HFFc6 (cell line): Measurements from ENCODE around the gene ADGRF1. TPM values are rescaled to one million over a fixed set of nuclear protein-coding genes. Genes with fewer than 3 reads are reported as not detected.

ENCODE experiments used
- DNase-seq: peaks from one replicate; pipeline ENCODE4 v3.0.0-alpha.2; 2018
- H3K27ac Mint-ChIP-seq: 2 replicates; pipeline ENCODE4 v1.8.0; 2020; ENCODE audit warnings: mild to moderate bottlenecking, mixed read lengths
- H3K27me3 Mint-ChIP-seq: 2 replicates; pipeline ENCODE4 v1.8.0; 2021; ENCODE audit warnings: mild to moderate bottlenecking, moderate library complexity, mixed read lengths; ENCODE audit not compliant: insufficient read depth
- H3K36me3 Mint-ChIP-seq: 2 replicates; pipeline ENCODE4 v1.8.0; 2021; ENCODE audit warnings: low read depth, mixed read lengths
- H3K4me1 Mint-ChIP-seq: 2 replicates; pipeline ENCODE4 v1.8.0; 2020; ENCODE audit warnings: low read depth, mixed read lengths
- H3K4me3 Mint-ChIP-seq: 2 replicates; pipeline ENCODE4 v1.8.0; 2020; ENCODE audit warnings: mild to moderate bottlenecking, moderate library complexity, mixed read lengths
- H3K9me3 Mint-ChIP-seq: 2 replicates; pipeline ENCODE4 v1.8.0; 2020; ENCODE audit warnings: mild to moderate bottlenecking, mixed read lengths
- CTCF ChIP-seq: fragments of 200-600 bp; sonication (generic); IDR thresholded peaks from 2 replicates; pipeline ENCODE4 v1.5.0; 2021; ENCODE audit warnings: antibody characterized with exemption, mild to moderate bottlenecking
- total RNA-seq, 6 experiments: library from RNA; stranded (reverse); fragmentation: NEBNext Ultra II Directional; extraction: Animal tissue kit (Norgen Biotek cat#: 25700); gene quantifications; 2 replicates in 1 of 6; 3 replicates in 5 of 6; pipeline ENCODE4 v1.2.3, GENCODE V29; 2021

The ADGRF1 gene
- total RNA-seq, 6 experiments from 2014 or later: not detected

- Mint-ChIP-seq H3K4me1 (no peaks in the 10 kb centered on the region), H3K27me3 (peaks cover 13% of the 10 kb centered on the region; the same call in 1 of the 2 replicates), H3K27ac (no peak overlapping the region), H3K4me3 (no peak overlapping the region), H3K36me3 (no peaks in the 10 kb centered on the region), H3K9me3 (no peaks in the 10 kb centered on the region)
- no peak for TF ChIP-seq CTCF
- DNase-seq: no peak
Measured at GRCh38 chr6:47075168-47075567, 33.0 kb upstream of the ADGRF1 start.

GRCh38 chr6:47073125-47074110, 31.3 kb upstream of the ADGRF1 start:
- Mint-ChIP-seq H3K9me3 (no peaks in the 10 kb centered on the region), H3K4me3 (no peak overlapping the region), H3K27ac (no peak overlapping the region), H3K36me3 (no peaks in the 10 kb centered on the region), H3K4me1 (no peaks in the 10 kb centered on the region), H3K27me3 (peaks cover 9% of the 10 kb centered on the region; the same call in 1 of the 2 replicates)
- peak; percentile 63 for TF ChIP-seq CTCF
- DNase-seq: no peak

GRCh38 chr6:47072667-47073066, 30.5 kb upstream of the ADGRF1 start:
- Mint-ChIP-seq H3K27me3 (peaks cover 9% of the 10 kb centered on the region; the same call in 1 of the 2 replicates), H3K4me3 (no peak overlapping the region), H3K9me3 (no peaks in the 10 kb centered on the region), H3K36me3 (no peaks in the 10 kb centered on the region), H3K4me1 (no peaks in the 10 kb centered on the region), H3K27ac (no peak overlapping the region)
- no peak for DNase-seq
- TF ChIP-seq CTCF: no peak

GRCh38 chr6:47071681-47072080, 29.5 kb upstream of the ADGRF1 start:
- Mint-ChIP-seq H3K27ac (no peak overlapping the region), H3K27me3 (peaks cover 9% of the 10 kb centered on the region), H3K4me3 (no peak overlapping the region), H3K4me1 (no peaks in the 10 kb centered on the region), H3K36me3 (no peaks in the 10 kb centered on the region), H3K9me3 (no peaks in the 10 kb centered on the region)
- DNase-seq: no peak
- TF ChIP-seq CTCF: no peak

GRCh38 chr6:47070461-47070860, 28.3 kb upstream of the ADGRF1 start:
- no peak for TF ChIP-seq CTCF
- no peak overlapping the region for H3K4me3 Mint-ChIP-seq
- peaks cover 4% of the 10 kb centered on the region; the same call in 1 of the 2 replicates for H3K27me3 Mint-ChIP-seq
- no peaks in the 10 kb centered on the region for H3K9me3 Mint-ChIP-seq
- H3K27ac Mint-ChIP-seq: no peak overlapping the region
- H3K36me3 Mint-ChIP-seq: no peaks in the 10 kb centered on the region
- H3K4me1 Mint-ChIP-seq: no peaks in the 10 kb centered on the region
- no peak for DNase-seq
